ENCODE measurements around the gene MVB12B.

Gene MVB12B

GRCh38 chr9:126363847-126364671 is 37.4 kb downstream of the MVB12B start:
- no peak for DNase-seq

- DNase-seq: no peak
Observed at GRCh38 chr9:126365780-126366179, 39.2 kb downstream of the MVB12B start.

GRCh38 chr9:126366366-126367011 is 39.9 kb downstream of the MVB12B start:
- DNase-seq: no peak

GRCh38 chr9:126367139-126367538 is 40.5 kb downstream of the MVB12B start:
- DNase-seq: no peak

GRCh38 chr9:126367616-126368015 is 41.0 kb downstream of the MVB12B start:
- no peak for DNase-seq

GRCh38 chr9:126368020-126368419 is 41.4 kb downstream of the MVB12B start:
- DNase-seq: no peak

- DNase-seq: no peak
Observed at GRCh38 chr9:126371007-126371870, 44.6 kb downstream of the MVB12B start.

- DNase-seq: no peak
Observed at GRCh38 chr9:126372716-126373115, 46.1 kb downstream of the MVB12B start.

- no peak for DNase-seq
Observed at GRCh38 chr9:126373241-126373640, 46.6 kb downstream of the MVB12B start.

GRCh38 chr9:126374366-126374781 is 47.7 kb downstream of the MVB12B start:
- no peak for DNase-seq

GRCh38 chr9:126375386-126375785 is 48.8 kb downstream of the MVB12B start:
- DNase-seq: no peak

- peak; percentile 34 for DNase-seq
Observed at GRCh38 chr9:126376311-126377175, 49.9 kb downstream of the MVB12B start.

GRCh38 chr9:126377176-126377509 is 50.5 kb downstream of the MVB12B start:
- no peak for DNase-seq

GRCh38 chr9:126377536-126377935 is 50.9 kb downstream of the MVB12B start:
- no peak for DNase-seq

- DNase-seq: no peak
Observed at GRCh38 chr9:126378761-126379160, 52.1 kb downstream of the MVB12B start.

- no peak for DNase-seq
Observed at GRCh38 chr9:126379661-126380360, 53.2 kb downstream of the MVB12B start.

- no peak for DNase-seq
Observed at GRCh38 chr9:126380447-126380846, 53.8 kb downstream of the MVB12B start.

GRCh38 chr9:126381195-126381594 is 54.6 kb downstream of the MVB12B start:
- no peak for DNase-seq

- DNase-seq: no peak
Observed at GRCh38 chr9:126383406-126384046, 56.9 kb downstream of the MVB12B start.

- no peak for DNase-seq
Observed at GRCh38 chr9:126384926-126385325, 58.3 kb downstream of the MVB12B start.

GRCh38 chr9:126386088-126386487 is 59.5 kb downstream of the MVB12B start:
- DNase-seq: no peak
